IMR-90 (cell line): Measurements from ENCODE around the gene TMEM135. TPM values are rescaled to one million over a fixed set of nuclear protein-coding genes. Genes with fewer than 3 reads are reported as not detected.

Source experiments
- ATAC-seq: fragments of 200-7000 bp; cut with Tn5 transposase; 2 replicates; pipeline ENCODE4 v1.9.1; 2020; ENCODE audit warnings: low read depth, mild to moderate bottlenecking, moderate library complexity
- BruUV-seq: library from RNA; stranded (reverse); fragments of 400-500 nt; replicated peaks from 2 replicates; lab custom pipeline; 2021; lab: Mats Ljungman, UMichigan
- CTCF ChIA-PET: fragments of 300-600 bp; formaldehyde crosslinking; extraction: SDS; loops from one replicate; lab custom pipeline; 2021; ENCODE audit warnings: antibody characterized with exemption; lab: Yijun Ruan, JAX
- POLR2A ChIA-PET: fragments of 300-600 bp; sonication (Branson Sonifier 250); formaldehyde crosslinking; loops from one replicate; lab custom pipeline; 2022; ENCODE audit warnings: antibody characterized with exemption; ENCODE audit not compliant: unreplicated experiment; lab: Charles Lee
- DNase-seq: peaks from one replicate; pipeline ENCODE4 v3.0.0; 2013
- H2AFZ ChIP-seq: replicated peaks from 2 replicates; pipeline ENCODE3; 2013; ENCODE audit warnings: low read length, mild to moderate bottlenecking; ENCODE audit not compliant: poor library complexity
- H2AK5ac ChIP-seq: 2 replicates; pipeline ENCODE4 v1.6.1; 2013; ENCODE audit warnings: low read depth, low read length, inconsistent platforms
- H2AK9ac ChIP-seq: replicated peaks from 2 replicates; pipeline ENCODE3; 2013; ENCODE audit warnings: mild to moderate bottlenecking, low read depth, low read length, moderate library complexity; ENCODE audit not compliant: poor library complexity
- H2BK120ac ChIP-seq: 2 replicates; pipeline ENCODE4 v1.6.1; 2013; ENCODE audit warnings: low read depth, low read length, inconsistent platforms
- H2BK15ac ChIP-seq: 3 replicates; pipeline ENCODE4 v1.6.1; 2013; ENCODE audit warnings: low read depth, low read length, inconsistent platforms
- H2BK20ac ChIP-seq: 2 replicates; pipeline ENCODE4 v1.6.1; 2013; ENCODE audit warnings: low read depth, mild to moderate bottlenecking, inconsistent platforms, low read length, moderate library complexity
- H2BK5ac ChIP-seq: 2 replicates; pipeline ENCODE4 v1.6.1; 2013; ENCODE audit warnings: mild to moderate bottlenecking, low read depth, low read length, inconsistent platforms; ENCODE audit not compliant: poor library complexity, severe bottlenecking
- H3K14ac ChIP-seq: replicated peaks from 2 replicates; pipeline ENCODE4 v1.6.1; 2013; ENCODE audit warnings: low read depth, low read length, inconsistent platforms
- H3K18ac ChIP-seq: 2 replicates; pipeline ENCODE4 v1.6.1; 2013; ENCODE audit warnings: low read depth, low read length, control low read depth
- H3K23ac ChIP-seq: 2 replicates; pipeline ENCODE4 v1.6.1; 2013; ENCODE audit warnings: low read depth, low read length, inconsistent platforms
- H3K27ac ChIP-seq: 2 replicates; pipeline ENCODE4 v1.5.1; 2013; ENCODE audit warnings: mild to moderate bottlenecking, control low read depth, low read length; ENCODE audit not compliant: insufficient read depth
- H3K27me3 ChIP-seq: 2 replicates; pipeline ENCODE4 v1.6.1; 2013; ENCODE audit warnings: low read length; ENCODE audit not compliant: control insufficient read depth, insufficient read depth
- H3K36me3 ChIP-seq: 2 replicates; pipeline ENCODE4 v1.6.1; 2013; ENCODE audit warnings: low read length, mixed read lengths; ENCODE audit not compliant: control insufficient read depth, insufficient read depth
- H3K4ac ChIP-seq: 2 replicates; pipeline ENCODE4 v1.6.1; 2013; ENCODE audit warnings: low read depth, low read length, inconsistent platforms
- H3K4me1 ChIP-seq: 2 replicates; pipeline ENCODE4 v1.6.1; 2013; ENCODE audit warnings: low read length, mixed read lengths; ENCODE audit not compliant: control insufficient read depth, insufficient read depth
- H3K4me2 ChIP-seq: 2 replicates; pipeline ENCODE4 v1.6.1; 2013; ENCODE audit warnings: low read depth, mild to moderate bottlenecking, control low read depth, low read length, moderate library complexity
- H3K4me3 ChIP-seq: 2 replicates; pipeline ENCODE4 v1.5.1; 2013; ENCODE audit warnings: low read depth, mild to moderate bottlenecking, control low read depth, low read length, moderate library complexity; ENCODE audit not compliant: insufficient read depth
- H3K56ac ChIP-seq: 2 replicates; pipeline ENCODE4 v1.6.1; 2013; ENCODE audit warnings: low read length, inconsistent platforms; ENCODE audit not compliant: insufficient read depth; ENCODE audit errors: extremely low read depth
- H3K79me1 ChIP-seq, 2 experiments: 2 replicates each; pipeline ENCODE4 v1.6.1; 2013; ENCODE audit warnings: low read length in 2 of 2, inconsistent platforms in 1 of 2, low read depth in 1 of 2
- H3K9ac ChIP-seq: 2 replicates; pipeline ENCODE4 v1.6.1; 2013; ENCODE audit warnings: low read depth, low read length, control low read depth
- H3K9me1 ChIP-seq: 2 replicates; pipeline ENCODE4 v1.6.1; 2013; ENCODE audit warnings: low read length, inconsistent platforms; ENCODE audit not compliant: insufficient read depth
- H3K9me3 ChIP-seq: 2 replicates; pipeline ENCODE4 v1.6.1; 2013; ENCODE audit warnings: low read length; ENCODE audit not compliant: control insufficient read depth, insufficient read depth
- H4K20me1 ChIP-seq: 2 replicates; pipeline ENCODE4 v1.6.1; 2013; ENCODE audit warnings: low read length, inconsistent platforms; ENCODE audit not compliant: insufficient read depth
- H4K5ac ChIP-seq: 2 replicates; pipeline ENCODE4 v1.6.1; 2013; ENCODE audit warnings: mild to moderate bottlenecking, low read depth, low read length, control low read depth
- H4K8ac ChIP-seq, 2 experiments: 2 replicates each; pipeline ENCODE4 v1.6.1; 2013; ENCODE audit warnings: low read depth in 2 of 2, low read length in 2 of 2, control low read depth in 1 of 2, inconsistent platforms in 1 of 2
- H4K91ac ChIP-seq: 2 replicates; pipeline ENCODE4 v1.6.1; 2013; ENCODE audit warnings: low read depth, low read length, inconsistent platforms; ENCODE audit not compliant: insufficient read depth
- BHLHE40 ChIP-seq: fragments of 150-350 bp; IDR thresholded peaks from 2 replicates; pipeline ENCODE4 v1.6.1; 2016; ENCODE audit warnings: mild to moderate bottlenecking, low read depth, low read length
- CEBPB ChIP-seq: IDR thresholded peaks from 2 replicates; pipeline ENCODE4 v1.6.1; 2012; ENCODE audit warnings: low read depth, low read length, improper control_type of control experiment
- CHD1 ChIP-seq: IDR thresholded peaks from 2 replicates; pipeline ENCODE4 v1.6.1; 2012; ENCODE audit warnings: low read depth, low read length, improper control_type of control experiment
- CTCF ChIP-seq: conservative IDR thresholded peaks from 2 replicates; pipeline ENCODE4 v1.5.1; 2012; ENCODE audit warnings: mild to moderate bottlenecking, low read depth, low read length, improper control_type of control experiment
- ELK1 ChIP-seq: fragments of 150-350 bp; IDR thresholded peaks from 2 replicates; pipeline ENCODE4 v1.6.1; 2016; ENCODE audit warnings: low read depth, mild to moderate bottlenecking, low read length, moderate library complexity, borderline replicate concordance
- MAFK ChIP-seq: IDR thresholded peaks from 2 replicates; pipeline ENCODE4 v1.6.1; 2012; ENCODE audit warnings: low read depth, low read length, improper control_type of control experiment
- MAZ ChIP-seq: IDR thresholded peaks from 2 replicates; pipeline ENCODE4 v1.6.1; 2012; ENCODE audit warnings: low read depth, mild to moderate bottlenecking, low read length, improper control_type of control experiment, moderate library complexity, borderline replicate concordance
- MXI1 ChIP-seq: IDR thresholded peaks from 2 replicates; pipeline ENCODE4 v1.6.1; 2012; ENCODE audit warnings: low read depth, mild to moderate bottlenecking, low read length, moderate library complexity, borderline replicate concordance
- NFE2L2 ChIP-seq: fragments of 150-350 bp; IDR thresholded peaks from 2 replicates; pipeline ENCODE4 v1.6.1; 2016; ENCODE audit warnings: low read depth, mild to moderate bottlenecking, low read length
- POLR2A ChIP-seq: IDR thresholded peaks from 2 replicates; pipeline ENCODE4 v1.6.1; 2012; ENCODE audit warnings: mild to moderate bottlenecking, low read depth, low read length
- RCOR1 ChIP-seq: IDR thresholded peaks from 2 replicates; pipeline ENCODE4 v1.6.1; 2012; ENCODE audit warnings: mild to moderate bottlenecking, low read length, improper control_type of control experiment; ENCODE audit not compliant: insufficient replicate concordance
- SMC3 ChIP-seq: fragments of 150-350 bp; IDR thresholded peaks from 2 replicates; pipeline ENCODE4 v1.6.1; 2016; ENCODE audit warnings: low read depth, mild to moderate bottlenecking, antibody characterized with exemption, low read length, moderate library complexity
- USF2 ChIP-seq: fragments of 150-350 bp; IDR thresholded peaks from 2 replicates; pipeline ENCODE4 v1.6.1; 2017; ENCODE audit warnings: mild to moderate bottlenecking, antibody characterized with exemption, low read length, low read depth
- WGBS, 2 experiments: methylation state at CpG; one replicate each; pipeline versions ENCODE4 v1.1.5 to v1.1.7; 2013; ENCODE audit warnings: missing lambda C conversion rate in 2 of 2; ENCODE audit not compliant: insufficient read length in 1 of 2; ENCODE audit errors: extremely low coverage in 2 of 2; 5-methylcytosine and 5-hydroxymethylcytosine counted together
- dilution Hi-C: fragments of 300-500 bp; cut with HindIII; formaldehyde crosslinking; loops from one replicate; pipeline ENCODE4 v1.14.3; 2018; ENCODE audit warnings: low sequenced_read_pairs; ENCODE audit not compliant: unreplicated experiment
- in situ Hi-C: fragments of 300-500 bp; cut with MboI; formaldehyde crosslinking; loops from 3 replicates; pipeline ENCODE4 v1.14.3; 2019; ENCODE audit warnings: low sequenced_read_pairs, inconsistent platforms, mixed read lengths
- intact Hi-C: fragments of 100-400 bp; cut with micrococcal nuclease; formaldehyde crosslinking; loops from 2 replicates; pipeline ENCODE4 v1.10.0; 2022
- polyA plus RNA-seq, 3 experiments: library from polyadenylated mRNA; depleted of rRNA; stranded (reverse); fragments of >200 nt; gene quantifications; 2 replicates each; pipeline ENCODE4 v1.2.3, GENCODE V29; 2012; ENCODE audit warnings: low replicate concordance in 1 of 3
- total RNA-seq: library from RNA; depleted of rRNA; stranded (reverse); fragments of >200 nt; gene quantifications from 2 replicates; pipeline ENCODE4 v1.2.3, GENCODE V29; 2012

Gene TMEM135
- total and polyA plus RNA-seq, 2 of the 4 experiments (the other 2 are of a cell fraction), result 3.9 to 5.9 TPM

GRCh38 chr11:86996953-86997570 is 40.7 kb upstream of the TMEM135 start:
- no peak overlapping the region for H3K23ac ChIP-seq

More at GRCh38 chr11:86996953-86997570, 40.7 kb upstream of the TMEM135 start:
- CTCF ChIA-PET, result interaction anchor here (0.6 kb wide), 2 partner anchors 234 to 639 kb away, joined by 3 to 5 read pairs; no protein-coding TSS in a partner anchor
- no peak overlapping the region for H3K14ac ChIP-seq
- H2AK5ac ChIP-seq, result no peak overlapping the region
- dilution Hi-C loops, result no loop called here
- POLR2A ChIA-PET, result no interaction called here
- H3K9me1 ChIP-seq, result no peaks in the 10 kb centered on the region
- H4K5ac ChIP-seq, result no peak overlapping the region
- WGBS, 2 experiments, result no CpG with 5 or more reads among the region's 1 CpG
- no peaks in the 10 kb centered on the region for H3K79me1 ChIP-seq
- intact Hi-C loops, result no loop called here
- no peak overlapping the region for H3K18ac ChIP-seq
- H3K4me3 ChIP-seq, result no peak overlapping the region
- no peak overlapping the region for H3K4me2 ChIP-seq
- H3K4ac ChIP-seq, result no peak overlapping the region
- ATAC-seq, result no peak
- H3K4me1 ChIP-seq, result peaks cover 2% of the 10 kb centered on the region; the same call in 1 of the 2 replicates
- no peak overlapping the region for H2BK20ac ChIP-seq
- BruUV-seq, result no TSS peak
- no peak overlapping the region for H3K27ac ChIP-seq
- H3K56ac ChIP-seq, result no peak overlapping the region
- H2BK15ac ChIP-seq, result no peak overlapping the region
- H4K20me1 ChIP-seq, result no peaks in the 10 kb centered on the region
- H2AFZ ChIP-seq, result no peak overlapping the region
- no peaks in the 10 kb centered on the region for H3K36me3 ChIP-seq
- H4K8ac ChIP-seq, result no peak overlapping the region
- in situ Hi-C loops, result no loop called here
- no peak overlapping the region for H3K9ac ChIP-seq
- H3K27me3 ChIP-seq, result no peaks in the 10 kb centered on the region
- no peak for TF ChIP-seq CHD1
- TF ChIP-seq BHLHE40, result no peak
- TF ChIP-seq MXI1, result no peak
- TF ChIP-seq RCOR1, result no peak
- TF ChIP-seq CTCF, result no peak
- no peak for TF ChIP-seq POLR2A
- no peak for TF ChIP-seq CEBPB
- TF ChIP-seq NFE2L2, result no peak
- TF ChIP-seq MAZ, result no peak
- TF ChIP-seq USF2, result no peak
- no peak for TF ChIP-seq MAFK
- no peak for TF ChIP-seq SMC3
- no peak for TF ChIP-seq ELK1
- no peaks in the 10 kb centered on the region for H3K9me3 ChIP-seq
- H2BK5ac ChIP-seq, result no peak overlapping the region
- H2AK9ac ChIP-seq, result no peak overlapping the region
- no peak for DNase-seq
- H4K91ac ChIP-seq, result no peak overlapping the region
- H2BK120ac ChIP-seq, result no peak overlapping the region
